Osteoblast (primary cell): ENCODE data around the gene MAGI1. TPM values are rescaled to one million over a fixed set of nuclear protein-coding genes. Genes with fewer than 3 reads are reported as not detected.

Experiments used
- DNase-seq: peaks from one replicate; pipeline ENCODE4 v3.0.0; 2011; ENCODE audit warnings: low spot score, mixed read lengths; ENCODE audit not compliant: insufficient read length; ENCODE audit errors: missing footprints
- H2AFZ ChIP-seq: 2 replicates; pipeline ENCODE4 v1.6.0; 2011; ENCODE audit warnings: mild to moderate bottlenecking, low read length
- H3K27ac ChIP-seq: 2 replicates; pipeline ENCODE4 v1.5.1; 2011; ENCODE audit warnings: mild to moderate bottlenecking, low read depth, low read length, moderate library complexity
- H3K27me3 ChIP-seq: 2 replicates; pipeline ENCODE4 v1.6.0; 2012; ENCODE audit warnings: mild to moderate bottlenecking, control low read depth, inconsistent platforms, low read length, moderate library complexity; ENCODE audit not compliant: insufficient read depth
- H3K36me3 ChIP-seq: 2 replicates; pipeline ENCODE4 v1.5.1; 2011; ENCODE audit warnings: mild to moderate bottlenecking, low read length, control low read depth, moderate library complexity; ENCODE audit not compliant: insufficient read depth
- H3K4me1 ChIP-seq: 2 replicates; pipeline ENCODE4 v1.5.1; 2011; ENCODE audit warnings: mild to moderate bottlenecking, low read length, control low read depth, moderate library complexity; ENCODE audit not compliant: insufficient read depth
- H3K4me2 ChIP-seq: 2 replicates; pipeline ENCODE4 v1.6.0; 2011; ENCODE audit warnings: mild to moderate bottlenecking, low read length; ENCODE audit not compliant: insufficient read depth
- H3K4me3 ChIP-seq: fragments of 200-600 bp; sonication (generic); 3 replicates; pipeline ENCODE4 v1.5.1; 2012; ENCODE audit warnings: mild to moderate bottlenecking, low read length, inconsistent platforms; ENCODE audit not compliant: insufficient read depth
- H3K79me2 ChIP-seq: 2 replicates; pipeline ENCODE4 v1.6.0; 2012; ENCODE audit warnings: mild to moderate bottlenecking, low read length, control low read depth, inconsistent platforms; ENCODE audit not compliant: insufficient read depth
- H3K9me3 ChIP-seq: 2 replicates; pipeline ENCODE4 v1.5.1; 2011; ENCODE audit warnings: low read depth, low read length, control low read depth
- H4K20me1 ChIP-seq: 2 replicates; pipeline ENCODE4 v1.6.0; 2012; ENCODE audit warnings: mild to moderate bottlenecking, low read length, control low read depth; ENCODE audit not compliant: insufficient read depth
- total RNA-seq: library from RNA; depleted of rRNA; stranded (reverse); fragments of >200 nt; gene quantifications from 2 replicates; pipeline ENCODE4 v1.2.3, GENCODE V29; 2012
- TF ChIP-seq, protein P1 (sequence below): IDR thresholded peaks from 2 replicates; pipeline ENCODE4 v1.5.1; 2011; ENCODE audit warnings: mild to moderate bottlenecking, low read depth, low read length, moderate library complexity; ENCODE audit errors: extremely low read depth

Gene MAGI1
- total RNA-seq, 1 donor = 66.6 TPM

GRCh38 chr3:65492249-65492648 is 546.5 kb downstream of the MAGI1 start:
- DNase-seq = no peak
- no peaks in the 10 kb centered on the region for H3K36me3 ChIP-seq
- no peak overlapping the region for H2AFZ ChIP-seq
- H3K4me3 ChIP-seq = no peak overlapping the region
- TF ChIP-seq, protein P1, sequence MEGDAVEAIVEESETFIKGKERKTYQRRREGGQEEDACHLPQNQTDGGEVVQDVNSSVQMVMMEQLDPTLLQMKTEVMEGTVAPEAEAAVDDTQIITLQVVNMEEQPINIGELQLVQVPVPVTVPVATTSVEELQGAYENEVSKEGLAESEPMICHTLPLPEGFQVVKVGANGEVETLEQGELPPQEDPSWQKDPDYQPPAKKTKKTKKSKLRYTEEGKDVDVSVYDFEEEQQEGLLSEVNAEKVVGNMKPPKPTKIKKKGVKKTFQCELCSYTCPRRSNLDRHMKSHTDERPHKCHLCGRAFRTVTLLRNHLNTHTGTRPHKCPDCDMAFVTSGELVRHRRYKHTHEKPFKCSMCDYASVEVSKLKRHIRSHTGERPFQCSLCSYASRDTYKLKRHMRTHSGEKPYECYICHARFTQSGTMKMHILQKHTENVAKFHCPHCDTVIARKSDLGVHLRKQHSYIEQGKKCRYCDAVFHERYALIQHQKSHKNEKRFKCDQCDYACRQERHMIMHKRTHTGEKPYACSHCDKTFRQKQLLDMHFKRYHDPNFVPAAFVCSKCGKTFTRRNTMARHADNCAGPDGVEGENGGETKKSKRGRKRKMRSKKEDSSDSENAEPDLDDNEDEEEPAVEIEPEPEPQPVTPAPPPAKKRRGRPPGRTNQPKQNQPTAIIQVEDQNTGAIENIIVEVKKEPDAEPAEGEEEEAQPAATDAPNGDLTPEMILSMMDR = no peak
- H3K79me2 ChIP-seq = peaks cover 13% of the 10 kb centered on the region
- no peak overlapping the region for H3K27ac ChIP-seq
- H3K27me3 ChIP-seq = no peaks in the 10 kb centered on the region
- H4K20me1 ChIP-seq = peaks cover 35% of the 10 kb centered on the region
- H3K4me1 ChIP-seq = no peaks in the 10 kb centered on the region
- H3K9me3 ChIP-seq = no peaks in the 10 kb centered on the region
- no peak overlapping the region for H3K4me2 ChIP-seq

DNA sequence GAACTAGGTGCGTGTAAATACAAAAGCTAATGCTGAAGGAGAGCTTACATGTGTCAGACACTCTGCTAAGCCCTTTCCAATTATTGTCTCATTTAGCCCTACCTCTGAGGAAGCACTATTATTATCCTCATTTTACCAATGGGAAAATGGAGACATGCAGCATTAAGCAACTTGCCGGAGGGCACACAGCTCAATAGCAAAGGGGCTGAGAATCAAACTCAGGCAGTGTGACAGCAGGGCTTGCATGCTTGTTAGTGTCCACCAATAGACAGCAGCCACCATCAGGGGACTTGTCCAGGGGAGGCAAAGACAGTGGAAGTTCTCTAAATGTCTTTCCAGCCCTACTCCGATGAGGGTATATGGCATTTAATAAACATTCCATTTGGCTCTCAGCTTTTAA is 548.6 kb downstream of the MAGI1 start:
- H3K9me3 ChIP-seq = no peaks in the 10 kb centered on the region
- TF ChIP-seq, protein P1 = no peak
- H3K4me1 ChIP-seq = no peaks in the 10 kb centered on the region
- H3K4me3 ChIP-seq = no peak overlapping the region
- no peaks in the 10 kb centered on the region for H3K27me3 ChIP-seq
- no peak overlapping the region for H3K4me2 ChIP-seq
- no peak overlapping the region for H2AFZ ChIP-seq
- H3K36me3 ChIP-seq = no peaks in the 10 kb centered on the region
- no peak overlapping the region for H3K27ac ChIP-seq
- no peak for DNase-seq
- peaks cover 30% of the 10 kb centered on the region for H3K79me2 ChIP-seq
- peaks cover 38% of the 10 kb centered on the region for H4K20me1 ChIP-seq

- DNase-seq = no peak
- Histone ChIP-seq H3K79me2 (peaks cover 36% of the 10 kb centered on the region), H4K20me1 (peaks cover 42% of the 10 kb centered on the region), H3K36me3 (no peaks in the 10 kb centered on the region), H3K27ac (no peak overlapping the region), H3K4me1 (no peaks in the 10 kb centered on the region), H3K27me3 (no peaks in the 10 kb centered on the region), H2AFZ (no peak overlapping the region), H3K4me3 (no peak overlapping the region), H3K9me3 (no peaks in the 10 kb centered on the region), H3K4me2 (no peak overlapping the region)
- TF ChIP-seq, protein P1 = no peak
Observed at GRCh38 chr3:65489253-65489652, 549.5 kb downstream of the MAGI1 start.

DNA sequence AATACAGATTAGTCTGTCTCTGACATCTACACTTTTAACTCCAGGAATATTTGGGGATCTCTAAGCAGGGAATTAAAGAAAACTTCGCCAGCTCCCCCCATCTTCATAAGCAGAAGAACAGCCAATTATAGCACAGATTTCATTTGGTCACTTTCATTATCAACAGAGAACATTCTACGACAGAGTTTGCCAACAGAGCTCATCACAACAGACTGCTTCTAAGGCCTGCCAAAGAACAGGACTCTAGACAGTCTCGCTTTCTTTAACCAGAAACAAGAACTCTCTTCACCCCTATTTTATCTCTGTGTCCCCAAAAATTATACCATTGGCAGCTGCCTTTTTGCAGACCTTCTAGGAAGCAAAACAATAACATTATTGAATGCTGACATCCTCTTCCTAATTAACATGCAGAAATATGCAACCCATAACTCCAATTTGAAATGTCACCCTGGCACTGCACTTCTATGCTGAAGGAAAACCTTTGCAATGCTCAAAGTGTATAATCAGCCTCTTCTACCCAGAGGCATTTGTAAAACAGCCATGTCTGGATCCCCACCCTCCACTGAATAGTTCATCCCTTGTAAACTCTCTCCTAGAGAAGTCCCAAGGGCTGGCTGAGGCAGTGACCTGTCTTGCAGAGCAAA is 552.8 kb downstream of the MAGI1 start:
- no peaks in the 10 kb centered on the region for H3K36me3 ChIP-seq
- TF ChIP-seq, protein P1 = no peak
- H3K27me3 ChIP-seq = no peaks in the 10 kb centered on the region
- H3K9me3 ChIP-seq = no peaks in the 10 kb centered on the region
- H2AFZ ChIP-seq = no peak overlapping the region
- no peaks in the 10 kb centered on the region for H3K4me1 ChIP-seq
- no peak overlapping the region for H3K4me2 ChIP-seq
- H3K79me2 ChIP-seq = peaks cover 49% of the 10 kb centered on the region
- H4K20me1 ChIP-seq = peaks cover 65% of the 10 kb centered on the region
- H3K27ac ChIP-seq = no peak overlapping the region
- no peak for DNase-seq
- no peak overlapping the region for H3K4me3 ChIP-seq
